HepG2 (cell line): ENCODE results near the gene SETD1A. TPM values are rescaled to one million over a fixed set of nuclear protein-coding genes. Genes with fewer than 3 reads are reported as not detected.
A peak's percentile ranks its signal among the peaks of the same experiment; 100 is the strongest.

Source experiments
- ARID5B ChIP-seq: IDR thresholded peaks from 2 replicates; pipeline ENCODE4 v1.4.0; 2020; ENCODE audit warnings: mild to moderate bottlenecking, missing genetic modification reagents
- E2F2 ChIP-seq: sonication (generic); formaldehyde crosslinking; IDR thresholded peaks from 2 replicates; pipeline ENCODE4 v1.4.0; 2020; ENCODE audit warnings: missing genetic modification reagents, borderline replicate concordance
- IKZF1 ChIP-seq: fragments of 450-650 bp; IDR thresholded peaks from 2 replicates; pipeline ENCODE4 v1.7.1; 2016
- MAX ChIP-seq: IDR thresholded peaks from 2 replicates; pipeline ENCODE4 v1.6.1; 2012; ENCODE audit warnings: inconsistent platforms
- MXD3 ChIP-seq: IDR thresholded peaks from 2 replicates; pipeline ENCODE4 v1.6.1; 2016; ENCODE audit warnings: mild to moderate bottlenecking, missing biosample characterization, missing genetic modification reagents
- MYNN ChIP-seq: sonication (generic); formaldehyde crosslinking; IDR thresholded peaks from 2 replicates; pipeline ENCODE4 v1.4.0; 2020; ENCODE audit warnings: mild to moderate bottlenecking, low read depth, missing genetic modification reagents
- MZF1 ChIP-seq: sonication (generic); formaldehyde crosslinking; IDR thresholded peaks from 2 replicates; pipeline ENCODE4 v1.8.1; 2023; ENCODE audit warnings: mild to moderate bottlenecking, missing genetic modification reagents, borderline replicate concordance
- NFRKB ChIP-seq: fragments of 450-650 bp; IDR thresholded peaks from 2 replicates; pipeline ENCODE4 v1.6.1; 2017
- PCBP1 ChIP-seq: fragments of 200-400 bp; formaldehyde crosslinking; IDR thresholded peaks from 2 replicates; pipeline ENCODE4 v1.6.1; 2017; ENCODE audit warnings: mild to moderate bottlenecking, low read depth, low read length, borderline replicate concordance
- PITX1 ChIP-seq: sonication (generic); formaldehyde crosslinking; IDR thresholded peaks from 2 replicates; pipeline ENCODE4 v1.5.1; 2020; ENCODE audit warnings: mild to moderate bottlenecking, missing genetic modification reagents
- POGK ChIP-seq: sonication (generic); formaldehyde crosslinking; conservative IDR thresholded peaks from 2 replicates; pipeline ENCODE4 v1.8.0; 2022; ENCODE audit warnings: mild to moderate bottlenecking, moderate library complexity, missing genetic modification reagents
- TEF ChIP-seq: sonication (generic); formaldehyde crosslinking; IDR thresholded peaks from 2 replicates; pipeline ENCODE4 v1.5.0; 2020; ENCODE audit warnings: missing genetic modification reagents
- U2AF2 ChIP-seq: fragments of 200-400 bp; formaldehyde crosslinking; IDR thresholded peaks from 2 replicates; pipeline ENCODE4 v1.6.1; 2017; ENCODE audit warnings: low read depth, mild to moderate bottlenecking, low read length
- ZFP41 ChIP-seq: sonication (generic); formaldehyde crosslinking; IDR thresholded peaks from 2 replicates; pipeline ENCODE4 v1.4.0; 2020; ENCODE audit warnings: mild to moderate bottlenecking, missing genetic modification reagents, borderline replicate concordance
- ZNF20 ChIP-seq: sonication (generic); formaldehyde crosslinking; IDR thresholded peaks from 2 replicates; pipeline ENCODE4 v1.4.0; 2020; ENCODE audit warnings: mild to moderate bottlenecking, moderate library complexity, missing genetic modification reagents
- ZNF275 ChIP-seq: sonication (generic); formaldehyde crosslinking; IDR thresholded peaks from 2 replicates; pipeline ENCODE4 v1.8.0; 2022; ENCODE audit warnings: missing genetic modification reagents, mild to moderate bottlenecking, inconsistent platforms, borderline replicate concordance
- ZNF773 ChIP-seq: sonication (generic); formaldehyde crosslinking; IDR thresholded peaks from 2 replicates; pipeline ENCODE4 v1.4.0; 2020; ENCODE audit warnings: missing genetic modification reagents, borderline replicate concordance
- ZNF781 ChIP-seq: sonication (generic); formaldehyde crosslinking; IDR thresholded peaks from 2 replicates; pipeline ENCODE4 v1.5.1; 2020; ENCODE audit warnings: borderline replicate concordance, mild to moderate bottlenecking, missing genetic modification reagents; ENCODE audit errors: not compliant biosample characterization
- polyA plus RNA-seq, 8 experiments: library from polyadenylated mRNA; depleted of rRNA in 3 of 8; stranded (reverse) in 7 of 8; unstranded in 1 of 8; fragments of >200 nt; fragmentation: Illumina TruSeq in 4 of 8; extraction: Trizol in 4 of 8; gene quantifications; 2 replicates each; pipeline versions ENCODE4 v1.2.1 to v1.2.3, GENCODE V29; 2011 to 2016; ENCODE audit warnings: low read depth in 4 of 8, missing spikeins in 1 of 8, mixed read lengths in 1 of 8; ENCODE audit not compliant: insufficient read depth in 1 of 8
- total RNA-seq, 5 experiments: library from RNA; depleted of rRNA; stranded (reverse); fragments of >200 nt; fragmentation: Illumina TruSeq; extraction: Trizol; gene quantifications; 2 replicates each; pipeline ENCODE4 v1.2.3, GENCODE V29; 2016; ENCODE audit warnings: low read depth in 1 of 5

Gene SETD1A
- total and polyA plus RNA-seq, 2 of the 13 experiments (the other 11 are each of a cell fraction or from before 2014, with no cell fraction given), result 3.8 to 5.6 TPM

GRCh38 chr16:30948667-30949649 lies 8.6 kb upstream of the SETD1A start, which contains the start of gene ORAI3 (continued):
- TF ChIP-seq ZNF20 (CRISPR knock-in tag) (no peak; the same call in 1 of the 2 replicates), E2F2 (no peak; the same call in 1 of the 2 replicates), ZNF275 (CRISPR knock-in tag) (no peak), POGK (CRISPR knock-in tag) (peak; percentile 82), TEF (CRISPR knock-in tag) (no peak), U2AF2 (no peak), ZNF773 (no peak), ARID5B (CRISPR knock-in tag) (no peak; the same call in 1 of the 2 replicates), ZFP41 (CRISPR knock-in tag) (no peak), IKZF1 (no peak), MZF1 (no peak; the same call in 1 of the 2 replicates), MXD3 (CRISPR knock-in tag) (no peak; the same call in 1 of the 2 replicates), PCBP1 (no peak), ZNF781 (CRISPR knock-in tag) (no peak), NFRKB (no peak), MYNN (CRISPR knock-in tag) (no peak), MAX (peak; percentile 52), PITX1 (CRISPR knock-in tag) (no peak)
